H9 (cell line): Measurements from ENCODE around the gene CCDC187. TPM values are rescaled to one million over a fixed set of nuclear protein-coding genes. Genes with fewer than 3 reads are reported as not detected.

Experiments used
- DNase-seq: peaks from one replicate; pipeline ENCODE4 v3.0.0-alpha.2; 2017
- H2AFZ ChIP-seq: one replicate; pipeline ENCODE4 v1.6.1; 2013; ENCODE audit warnings: mild to moderate bottlenecking, low read length, control low read depth, moderate library complexity
- H2AK5ac ChIP-seq: 2 replicates; pipeline ENCODE4 v1.6.1; 2013; ENCODE audit warnings: low read length, control low read depth, mixed read lengths; ENCODE audit not compliant: insufficient read length
- H2BK120ac ChIP-seq: one replicate; pipeline ENCODE4 v1.6.1; 2013; ENCODE audit warnings: low read depth, mild to moderate bottlenecking, low read length, control low read depth, inconsistent platforms; ENCODE audit not compliant: poor library complexity, severe bottlenecking
- H2BK12ac ChIP-seq: 2 replicates; pipeline ENCODE4 v1.6.1; 2013; ENCODE audit warnings: low read length, control low read depth, mixed read lengths, low read depth; ENCODE audit not compliant: insufficient read length
- H2BK15ac ChIP-seq: 2 replicates; pipeline ENCODE4 v1.6.1; 2013; ENCODE audit warnings: low read depth, low read length, control low read depth
- H2BK20ac ChIP-seq: one replicate; pipeline ENCODE4 v1.6.1; 2013; ENCODE audit warnings: low read depth, mild to moderate bottlenecking, low read length, control low read depth, inconsistent platforms; ENCODE audit not compliant: poor library complexity, severe bottlenecking
- H2BK5ac ChIP-seq: 2 replicates; pipeline ENCODE4 v1.6.1; 2013; ENCODE audit warnings: low read length, control low read depth, mixed read lengths; ENCODE audit not compliant: insufficient read length
- H3K14ac ChIP-seq: 2 replicates; pipeline ENCODE4 v1.6.1; 2013; ENCODE audit warnings: low read length, control low read depth; ENCODE audit not compliant: insufficient read depth
- H3K18ac ChIP-seq: 2 replicates; pipeline ENCODE4 v1.6.1; 2013; ENCODE audit warnings: low read depth, mild to moderate bottlenecking, mixed read lengths, low read length, control low read depth; ENCODE audit not compliant: insufficient read length
- H3K23ac ChIP-seq: 2 replicates; pipeline ENCODE4 v1.6.1; 2013; ENCODE audit warnings: low read length, control low read depth, mixed read lengths, low read depth; ENCODE audit not compliant: insufficient read length
- H3K23me2 ChIP-seq: 2 replicates; pipeline ENCODE4 v1.6.1; 2013; ENCODE audit warnings: low read depth, mild to moderate bottlenecking, mixed read lengths, low read length, control low read depth; ENCODE audit not compliant: insufficient read length, poor library complexity, severe bottlenecking
- H3K27ac ChIP-seq: 2 replicates; pipeline ENCODE4 v1.5.1; 2013; ENCODE audit warnings: low read length, control low read depth, mixed read lengths, low read depth; ENCODE audit not compliant: insufficient read length
- H3K27me3 ChIP-seq: 2 replicates; pipeline ENCODE4 v1.6.1; 2013; ENCODE audit warnings: low read length, control low read depth, inconsistent platforms; ENCODE audit not compliant: insufficient read depth
- H3K4ac ChIP-seq: 2 replicates; pipeline ENCODE4 v1.6.1; 2013; ENCODE audit warnings: low read depth, mild to moderate bottlenecking, control low read depth, inconsistent platforms, low read length, moderate library complexity
- H3K4me1 ChIP-seq: 2 replicates; pipeline ENCODE4 v1.6.1; 2013; ENCODE audit warnings: low read length, control low read depth, inconsistent platforms; ENCODE audit not compliant: insufficient read depth
- H3K4me2 ChIP-seq: 2 replicates; pipeline ENCODE4 v1.6.1; 2013; ENCODE audit warnings: low read length, control low read depth, mixed read lengths; ENCODE audit not compliant: insufficient read length, insufficient read depth
- H3K56ac ChIP-seq: 2 replicates; pipeline ENCODE4 v1.6.1; 2013; ENCODE audit warnings: low read depth, mild to moderate bottlenecking, mixed read lengths, low read length, control low read depth; ENCODE audit not compliant: insufficient read length
- H3K79me1 ChIP-seq: 2 replicates; pipeline ENCODE4 v1.6.1; 2013; ENCODE audit warnings: low read depth, mild to moderate bottlenecking, moderate library complexity, low read length, control low read depth, inconsistent platforms; ENCODE audit not compliant: insufficient read depth, poor library complexity, severe bottlenecking
- H3K79me2 ChIP-seq: 2 replicates; pipeline ENCODE4 v1.6.1; 2013; ENCODE audit warnings: low read length, control low read depth, inconsistent platforms; ENCODE audit not compliant: insufficient read depth
- H3K9ac ChIP-seq: 2 replicates; pipeline ENCODE4 v1.6.1; 2013; ENCODE audit warnings: low read length, control low read depth, mixed read lengths; ENCODE audit not compliant: insufficient read length; ENCODE audit errors: extremely low read depth
- H3K9me3 ChIP-seq: one replicate; pipeline ENCODE4 v1.6.1; 2013; ENCODE audit warnings: low read depth, low read length, inconsistent platforms; ENCODE audit not compliant: control insufficient read depth
- H3T11ph ChIP-seq: one replicate; pipeline ENCODE4 v1.6.1; 2013; ENCODE audit warnings: mild to moderate bottlenecking, low read length, control low read depth, inconsistent platforms
- H4K20me1 ChIP-seq: one replicate; pipeline ENCODE4 v1.6.1; 2013; ENCODE audit not compliant: control insufficient read depth, insufficient read length, insufficient read depth
- H4K5ac ChIP-seq: 2 replicates; pipeline ENCODE4 v1.6.1; 2013; ENCODE audit warnings: low read depth, mild to moderate bottlenecking, mixed read lengths, low read length, control low read depth; ENCODE audit not compliant: insufficient read length
- H4K8ac ChIP-seq: replicated peaks from 2 replicates; pipeline ENCODE4 v1.6.1; 2013; ENCODE audit warnings: low read length, control low read depth, mixed read lengths, low read depth; ENCODE audit not compliant: insufficient read length
- H4K91ac ChIP-seq: 2 replicates; pipeline ENCODE4 v1.6.1; 2013; ENCODE audit warnings: low read depth, mild to moderate bottlenecking, moderate library complexity, mixed read lengths, low read length, control low read depth; ENCODE audit not compliant: insufficient read length
- H3K27ac Mint-ChIP-seq, 3 experiments: 2 replicates in 2 of 3; 3 replicates in 1 of 3; pipeline ENCODE4 v1.8.0; 2020 to 2021; ENCODE audit warnings: mixed read lengths in 3 of 3, mild to moderate bottlenecking in 1 of 3, moderate library complexity in 1 of 3
- H3K27me3 Mint-ChIP-seq: 2 replicates; pipeline ENCODE4 v1.8.0; 2021; ENCODE audit warnings: low read depth, mild to moderate bottlenecking, moderate library complexity, mixed read lengths
- H3K36me3 Mint-ChIP-seq, 3 experiments: 2 replicates in 2 of 3; 3 replicates in 1 of 3; pipeline ENCODE4 v1.8.0; 2020 to 2021; ENCODE audit warnings: low read depth in 3 of 3, mixed read lengths in 3 of 3; ENCODE audit not compliant: insufficient read depth in 1 of 3
- H3K4me1 Mint-ChIP-seq, 2 experiments: 2 replicates each; pipeline ENCODE4 v1.8.0; 2020; ENCODE audit warnings: mixed read lengths in 2 of 2
- H3K4me3 Mint-ChIP-seq, 2 experiments: 2 replicates in 1 of 2; 3 replicates in 1 of 2; pipeline ENCODE4 v1.8.0; 2020 to 2021; ENCODE audit warnings: mild to moderate bottlenecking in 2 of 2, mixed read lengths in 2 of 2, moderate library complexity in 1 of 2
- H3K9me3 Mint-ChIP-seq, 2 experiments: 2 replicates in 1 of 2; 3 replicates in 1 of 2; pipeline ENCODE4 v1.8.0; 2020; ENCODE audit warnings: mild to moderate bottlenecking in 2 of 2, mixed read lengths in 2 of 2, moderate library complexity in 1 of 2
- WGBS: extraction: QIAGEN DNeasy Blood & Tissue Kit; methylation state at CpG from one replicate; pipeline ENCODE4 v1.1.7; 2013; ENCODE audit warnings: missing lambda C conversion rate, low lambda C conversion rate, mixed read lengths; ENCODE audit not compliant: insufficient read length; ENCODE audit errors: extremely low coverage; 5-methylcytosine and 5-hydroxymethylcytosine counted together
- total RNA-seq: library from RNA; stranded (reverse); gene quantifications from 2 replicates; pipeline ENCODE4 v1.2.1, GENCODE V29; 2021
- TF ChIP-seq, protein P1 (sequence below): fragments of 200-600 bp; sonication (generic); conservative IDR thresholded peaks from 3 replicates; pipeline ENCODE4 v1.8.0; 2021; ENCODE audit warnings: antibody characterized with exemption, mild to moderate bottlenecking

CCDC187 gene
- total RNA-seq, 1 experiment from 2014 or later: 0.07 TPM

DNA sequence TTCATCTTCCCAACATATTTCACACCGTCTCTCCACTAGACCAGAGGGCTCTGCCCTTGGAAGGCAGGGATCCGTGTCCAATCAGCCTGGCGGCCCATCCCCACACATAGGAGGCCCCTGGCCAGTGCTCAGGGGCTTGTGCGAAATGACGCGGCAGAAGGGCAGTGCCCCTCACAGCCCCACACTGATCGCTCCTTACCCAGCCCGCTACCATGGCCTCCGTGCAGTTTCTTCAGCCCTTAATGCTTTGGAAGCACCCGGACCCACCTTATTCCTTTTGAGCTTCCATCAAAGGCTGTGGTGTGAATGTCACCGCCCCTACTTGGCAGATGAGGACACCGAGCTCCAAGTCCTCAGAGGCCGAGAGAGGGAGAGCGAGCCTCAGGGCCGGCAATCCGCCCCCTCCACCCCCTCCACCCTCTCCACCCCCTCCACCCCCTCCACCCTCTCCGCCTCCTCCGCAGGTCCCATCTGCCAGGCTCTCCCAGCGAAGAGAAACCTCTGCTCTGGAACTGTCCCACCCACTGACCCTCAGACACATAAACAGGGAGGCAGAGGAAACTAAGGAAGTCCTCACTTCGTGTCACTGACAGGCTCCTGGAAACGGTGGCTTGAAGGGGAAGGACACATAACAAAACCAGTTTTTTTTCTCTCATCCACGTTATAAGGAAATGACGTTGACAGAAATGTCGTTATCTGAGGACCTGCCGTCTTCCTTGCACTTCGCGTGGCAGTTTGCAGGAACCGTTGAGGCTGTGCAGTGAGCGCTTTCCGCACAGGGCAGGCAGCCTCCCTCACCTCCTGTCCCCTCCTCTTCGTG, 72.2 kb downstream of the CCDC187 start:
- Histone ChIP-seq H4K20me1 (no peaks in the 10 kb centered on the region), H3K27ac (no peak overlapping the region), H4K5ac (no peak overlapping the region), H3K79me2 (peaks cover 4% of the 10 kb centered on the region; the same call in 1 of the 2 replicates), H2AFZ (no peak overlapping the region), H3K27me3 (no peaks in the 10 kb centered on the region), H3K79me1 (no peaks in the 10 kb centered on the region), H4K8ac (no peak overlapping the region), H3K4ac (no peak overlapping the region), H3K9me3 (no peaks in the 10 kb centered on the region), H3K9ac (no peak overlapping the region), H4K91ac (no peak overlapping the region), H2BK12ac (no peak overlapping the region), H2BK120ac (no peak overlapping the region), H2BK5ac (no peak overlapping the region), H3K14ac (no peak overlapping the region), H3K23me2 (no peaks in the 10 kb centered on the region), H3K18ac (no peak overlapping the region), H3K23ac (no peak overlapping the region), H2BK20ac (no peak overlapping the region), H3K4me1 (no peaks in the 10 kb centered on the region), H3K56ac (no peak overlapping the region), H3K4me2 (no peak overlapping the region), H3T11ph (no peak overlapping the region), H2AK5ac (no peak overlapping the region), H2BK15ac (no peak overlapping the region)
- H3K36me3 Mint-ChIP-seq: peaks cover 11 to 28% (median 21%) of the 10 kb centered on the region in 3 experiments
- no peak overlapping the region for H3K4me3 Mint-ChIP-seq
- H3K4me1 Mint-ChIP-seq: peaks cover 9 to 12% of the 10 kb centered on the region in 2 experiments
- no peaks in the 10 kb centered on the region for H3K9me3 Mint-ChIP-seq
- no CpG with 5 or more reads among the region's 31 CpGs for WGBS
- no peaks in the 10 kb centered on the region for H3K27me3 Mint-ChIP-seq
- peak overlapping the region; percentile 40 to 96 (median 62); a peak in 5 of 7 replicates for H3K27ac Mint-ChIP-seq
- DNase-seq: no peak
- TF ChIP-seq, protein P1, sequence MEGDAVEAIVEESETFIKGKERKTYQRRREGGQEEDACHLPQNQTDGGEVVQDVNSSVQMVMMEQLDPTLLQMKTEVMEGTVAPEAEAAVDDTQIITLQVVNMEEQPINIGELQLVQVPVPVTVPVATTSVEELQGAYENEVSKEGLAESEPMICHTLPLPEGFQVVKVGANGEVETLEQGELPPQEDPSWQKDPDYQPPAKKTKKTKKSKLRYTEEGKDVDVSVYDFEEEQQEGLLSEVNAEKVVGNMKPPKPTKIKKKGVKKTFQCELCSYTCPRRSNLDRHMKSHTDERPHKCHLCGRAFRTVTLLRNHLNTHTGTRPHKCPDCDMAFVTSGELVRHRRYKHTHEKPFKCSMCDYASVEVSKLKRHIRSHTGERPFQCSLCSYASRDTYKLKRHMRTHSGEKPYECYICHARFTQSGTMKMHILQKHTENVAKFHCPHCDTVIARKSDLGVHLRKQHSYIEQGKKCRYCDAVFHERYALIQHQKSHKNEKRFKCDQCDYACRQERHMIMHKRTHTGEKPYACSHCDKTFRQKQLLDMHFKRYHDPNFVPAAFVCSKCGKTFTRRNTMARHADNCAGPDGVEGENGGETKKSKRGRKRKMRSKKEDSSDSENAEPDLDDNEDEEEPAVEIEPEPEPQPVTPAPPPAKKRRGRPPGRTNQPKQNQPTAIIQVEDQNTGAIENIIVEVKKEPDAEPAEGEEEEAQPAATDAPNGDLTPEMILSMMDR: no peak
